WTC11 (cell line): ENCODE measurements around the gene LIMCH1. TPM values are rescaled to one million over a fixed set of nuclear protein-coding genes. Genes with fewer than 3 reads are reported as not detected.
A peak's percentile ranks its signal among the peaks of the same experiment; 100 is the strongest.

Experiments
- ATAC-seq: fragments of 200-7000 bp; cut with Tn5 transposase; 2 replicates; pipeline ENCODE4 v1.10.0; 2021; ENCODE audit warnings: mild to moderate bottlenecking, moderate library complexity
- CTCF ChIA-PET: fragments of 300-600 bp; sonication (Branson Sonifier 250); formaldehyde crosslinking; loops from one replicate; lab custom pipeline; 2021; ENCODE audit warnings: antibody characterized with exemption; lab: Charles Lee
- POLR2A ChIA-PET: fragments of 350-600 bp; sonication (Branson Sonifier 250); formaldehyde crosslinking; loops from one replicate; lab custom pipeline; 2021; ENCODE audit warnings: antibody characterized with exemption; lab: Charles Lee
- DNase-seq: peaks from one replicate; pipeline ENCODE4 v3.0.0; 2021; ENCODE audit warnings: low spot score
- H3K27ac Mint-ChIP-seq: 2 replicates; pipeline ENCODE4 v1.8.0; 2021; ENCODE audit warnings: mixed read lengths
- H3K27me3 Mint-ChIP-seq: 2 replicates; pipeline ENCODE4 v1.8.0; 2021; ENCODE audit warnings: low read depth, mild to moderate bottlenecking, moderate library complexity, mixed read lengths
- H3K36me3 Mint-ChIP-seq: 2 replicates; pipeline ENCODE4 v1.8.0; 2021; ENCODE audit warnings: mixed read lengths
- H3K4me1 Mint-ChIP-seq: 2 replicates; pipeline ENCODE4 v1.8.0; 2022; ENCODE audit warnings: mixed read lengths
- H3K4me3 Mint-ChIP-seq: 2 replicates; pipeline ENCODE4 v1.8.0; 2021; ENCODE audit warnings: mild to moderate bottlenecking, moderate library complexity, mixed read lengths
- H3K9me3 Mint-ChIP-seq: 2 replicates; pipeline ENCODE4 v1.8.0; 2021; ENCODE audit warnings: mixed read lengths
- CREB1 ChIP-seq: sonication (generic); formaldehyde crosslinking; IDR thresholded peaks from 2 replicates; pipeline ENCODE4 v1.8.0; 2023; ENCODE audit warnings: mild to moderate bottlenecking, missing genetic modification reagents
- E2F5 ChIP-seq: sonication (generic); formaldehyde crosslinking; IDR thresholded peaks from 2 replicates; pipeline ENCODE4 v1.8.1; 2022; ENCODE audit warnings: mild to moderate bottlenecking, moderate library complexity, missing genetic modification reagents
- EMX1 ChIP-seq: fragments of 250-450 bp; sonication (Bioruptor Pico); IDR thresholded peaks from 2 replicates; pipeline ENCODE4 v1.8.0; 2021; ENCODE audit warnings: mild to moderate bottlenecking
- ESRRA ChIP-seq: sonication (generic); formaldehyde crosslinking; IDR thresholded peaks from 2 replicates; pipeline ENCODE4 v1.8.1; 2022; ENCODE audit warnings: mild to moderate bottlenecking, missing genetic modification reagents, borderline replicate concordance
- MAX ChIP-seq: sonication (generic); formaldehyde crosslinking; IDR thresholded peaks from 2 replicates; pipeline ENCODE4 v1.8.0; 2022; ENCODE audit warnings: mild to moderate bottlenecking, missing genetic modification reagents
- NFATC4 ChIP-seq: fragments of 250-450 bp; sonication (Bioruptor Pico); IDR thresholded peaks from 2 replicates; pipeline ENCODE4 v1.9.0; 2021; ENCODE audit warnings: mild to moderate bottlenecking
- NR2C2 ChIP-seq: sonication (generic); formaldehyde crosslinking; IDR thresholded peaks from 2 replicates; pipeline ENCODE4 v1.8.0; 2022; ENCODE audit warnings: mild to moderate bottlenecking, missing genetic modification reagents
- OVOL2 ChIP-seq: fragments of 250-450 bp; sonication (Bioruptor Pico); IDR thresholded peaks from 2 replicates; pipeline ENCODE4 v1.9.0; 2021; ENCODE audit warnings: mild to moderate bottlenecking, borderline replicate concordance
- PREB ChIP-seq: sonication (generic); formaldehyde crosslinking; IDR thresholded peaks from 2 replicates; pipeline ENCODE4 v1.8.1; 2022; ENCODE audit warnings: mild to moderate bottlenecking, missing genetic modification reagents, moderate library complexity, borderline replicate concordance
- SMAD3 ChIP-seq: sonication (generic); formaldehyde crosslinking; IDR thresholded peaks from 2 replicates; pipeline ENCODE4 v1.8.0; 2022; ENCODE audit warnings: missing genetic modification reagents, mild to moderate bottlenecking, borderline replicate concordance
- SMAD4 ChIP-seq: sonication (generic); formaldehyde crosslinking; IDR thresholded peaks from 2 replicates; pipeline ENCODE4 v1.8.0; 2022; ENCODE audit warnings: mild to moderate bottlenecking, missing genetic modification reagents
- ZBTB21 ChIP-seq: sonication (generic); formaldehyde crosslinking; IDR thresholded peaks from 2 replicates; pipeline ENCODE4 v1.8.1; 2023; ENCODE audit warnings: mild to moderate bottlenecking, missing genetic modification reagents, borderline replicate concordance
- ZNF121 ChIP-seq: sonication (generic); formaldehyde crosslinking; IDR thresholded peaks from 2 replicates; pipeline ENCODE4 v1.8.0; 2023; ENCODE audit warnings: missing genetic modification reagents
- ZNF138 ChIP-seq: sonication (generic); formaldehyde crosslinking; conservative IDR thresholded peaks from 2 replicates; pipeline ENCODE4 v1.8.1; 2022; ENCODE audit warnings: mild to moderate bottlenecking, moderate library complexity, missing genetic modification reagents
- ZNF423 ChIP-seq: fragments of 250-450 bp; sonication (Bioruptor Pico); IDR thresholded peaks from 2 replicates; pipeline ENCODE4 v2.1.2; 2022; ENCODE audit warnings: mild to moderate bottlenecking, moderate library complexity
- total RNA-seq: library from RNA; stranded (reverse); gene quantifications from 3 replicates; pipeline ENCODE4 v1.2.3, GENCODE V29; 2021
- TF ChIP-seq, protein P1 (sequence below): sonication (generic); formaldehyde crosslinking; IDR thresholded peaks from 2 replicates; pipeline ENCODE4 v1.8.1; 2023; ENCODE audit warnings: mild to moderate bottlenecking, missing genetic modification reagents, moderate library complexity
- TF ChIP-seq, protein P2 (sequence below): sonication (generic); formaldehyde crosslinking; IDR thresholded peaks from 2 replicates; pipeline ENCODE4 v1.8.0; 2023; ENCODE audit warnings: mild to moderate bottlenecking, missing genetic modification reagents
- TF ChIP-seq, protein P3 (sequence below): fragments of 200-600 bp; IDR thresholded peaks from 2 replicates; pipeline ENCODE4 v1.8.0; 2022; ENCODE audit warnings: antibody characterized with exemption
- TF ChIP-seq, protein P4 (sequence below): sonication (generic); formaldehyde crosslinking; conservative IDR thresholded peaks from 2 replicates; pipeline ENCODE4 v1.8.1; 2023; ENCODE audit warnings: mild to moderate bottlenecking, low read depth, missing genetic modification reagents, moderate library complexity

LIMCH1 gene
- total RNA-seq, 1 experiment from 2014 or later: 0.92 TPM

GRCh38 chr4:41611124-41611838 lies 73.3 kb downstream of the LIMCH1 start:
- ChIA-PET POLR2A (interaction anchor here (1.0 kb wide), 1 partner anchor 14 kb away, joined by 5 read pairs; no protein-coding TSS in a partner anchor), CTCF (interaction anchor here (0.5 to 1.6 kb wide), 4 partner anchors 10 to 291 kb away, joined by 3 to 5 read pairs (median 4); no protein-coding TSS in a partner anchor)
- Mint-ChIP-seq H3K9me3 (no peaks in the 10 kb centered on the region), H3K4me3 (no peak overlapping the region), H3K4me1 (peaks cover 33% of the 10 kb centered on the region), H3K27ac (no peak overlapping the region), H3K36me3 (no peaks in the 10 kb centered on the region), H3K27me3 (peaks cover 26% of the 10 kb centered on the region)
- TF ChIP-seq, protein P1, sequence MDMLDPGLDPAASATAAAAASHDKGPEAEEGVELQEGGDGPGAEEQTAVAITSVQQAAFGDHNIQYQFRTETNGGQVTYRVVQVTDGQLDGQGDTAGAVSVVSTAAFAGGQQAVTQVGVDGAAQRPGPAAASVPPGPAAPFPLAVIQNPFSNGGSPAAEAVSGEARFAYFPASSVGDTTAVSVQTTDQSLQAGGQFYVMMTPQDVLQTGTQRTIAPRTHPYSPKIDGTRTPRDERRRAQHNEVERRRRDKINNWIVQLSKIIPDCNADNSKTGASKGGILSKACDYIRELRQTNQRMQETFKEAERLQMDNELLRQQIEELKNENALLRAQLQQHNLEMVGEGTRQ (CRISPR knock-in tag): no peak
- TF ChIP-seq CREB1 (CRISPR knock-in tag) (no peak), OVOL2 (no peak)
- DNase-seq (no peak), ATAC-seq (no peak)

GRCh38 chr4:41611881-41612871 lies 74.2 kb downstream of the LIMCH1 start:
- TF ChIP-seq ZNF138: no peak
- no peak for TF ChIP-seq NR2C2 (CRISPR knock-in tag)
- TF ChIP-seq ZBTB21: no peak
- no peak for TF ChIP-seq ZNF121 (CRISPR knock-in tag)
- TF ChIP-seq, protein P2, sequence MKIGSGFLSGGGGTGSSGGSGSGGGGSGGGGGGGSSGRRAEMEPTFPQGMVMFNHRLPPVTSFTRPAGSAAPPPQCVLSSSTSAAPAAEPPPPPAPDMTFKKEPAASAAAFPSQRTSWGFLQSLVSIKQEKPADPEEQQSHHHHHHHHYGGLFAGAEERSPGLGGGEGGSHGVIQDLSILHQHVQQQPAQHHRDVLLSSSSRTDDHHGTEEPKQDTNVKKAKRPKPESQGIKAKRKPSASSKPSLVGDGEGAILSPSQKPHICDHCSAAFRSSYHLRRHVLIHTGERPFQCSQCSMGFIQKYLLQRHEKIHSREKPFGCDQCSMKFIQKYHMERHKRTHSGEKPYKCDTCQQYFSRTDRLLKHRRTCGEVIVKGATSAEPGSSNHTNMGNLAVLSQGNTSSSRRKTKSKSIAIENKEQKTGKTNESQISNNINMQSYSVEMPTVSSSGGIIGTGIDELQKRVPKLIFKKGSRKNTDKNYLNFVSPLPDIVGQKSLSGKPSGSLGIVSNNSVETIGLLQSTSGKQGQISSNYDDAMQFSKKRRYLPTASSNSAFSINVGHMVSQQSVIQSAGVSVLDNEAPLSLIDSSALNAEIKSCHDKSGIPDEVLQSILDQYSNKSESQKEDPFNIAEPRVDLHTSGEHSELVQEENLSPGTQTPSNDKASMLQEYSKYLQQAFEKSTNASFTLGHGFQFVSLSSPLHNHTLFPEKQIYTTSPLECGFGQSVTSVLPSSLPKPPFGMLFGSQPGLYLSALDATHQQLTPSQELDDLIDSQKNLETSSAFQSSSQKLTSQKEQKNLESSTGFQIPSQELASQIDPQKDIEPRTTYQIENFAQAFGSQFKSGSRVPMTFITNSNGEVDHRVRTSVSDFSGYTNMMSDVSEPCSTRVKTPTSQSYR: no peak
- TF ChIP-seq PREB: no peak
- TF ChIP-seq ZNF423: no peak
- TF ChIP-seq, protein P3, sequence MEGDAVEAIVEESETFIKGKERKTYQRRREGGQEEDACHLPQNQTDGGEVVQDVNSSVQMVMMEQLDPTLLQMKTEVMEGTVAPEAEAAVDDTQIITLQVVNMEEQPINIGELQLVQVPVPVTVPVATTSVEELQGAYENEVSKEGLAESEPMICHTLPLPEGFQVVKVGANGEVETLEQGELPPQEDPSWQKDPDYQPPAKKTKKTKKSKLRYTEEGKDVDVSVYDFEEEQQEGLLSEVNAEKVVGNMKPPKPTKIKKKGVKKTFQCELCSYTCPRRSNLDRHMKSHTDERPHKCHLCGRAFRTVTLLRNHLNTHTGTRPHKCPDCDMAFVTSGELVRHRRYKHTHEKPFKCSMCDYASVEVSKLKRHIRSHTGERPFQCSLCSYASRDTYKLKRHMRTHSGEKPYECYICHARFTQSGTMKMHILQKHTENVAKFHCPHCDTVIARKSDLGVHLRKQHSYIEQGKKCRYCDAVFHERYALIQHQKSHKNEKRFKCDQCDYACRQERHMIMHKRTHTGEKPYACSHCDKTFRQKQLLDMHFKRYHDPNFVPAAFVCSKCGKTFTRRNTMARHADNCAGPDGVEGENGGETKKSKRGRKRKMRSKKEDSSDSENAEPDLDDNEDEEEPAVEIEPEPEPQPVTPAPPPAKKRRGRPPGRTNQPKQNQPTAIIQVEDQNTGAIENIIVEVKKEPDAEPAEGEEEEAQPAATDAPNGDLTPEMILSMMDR: no peak
- no peak for TF ChIP-seq SMAD3
- ChIA-PET POLR2A (interaction anchor here (0.7 to 1.0 kb wide), 2 partner anchors 13 to 711 kb away, joined by 4 to 5 read pairs; no protein-coding TSS in a partner anchor), CTCF (interaction anchor here (0.5 to 1.6 kb wide), 4 partner anchors 9 to 264 kb away, joined by 3 to 5 read pairs (median 4); no protein-coding TSS in a partner anchor)
- peak; percentile 53 for ATAC-seq
- H3K27ac Mint-ChIP-seq: peak overlapping the region; percentile 52; the same call in 1 of the 2 replicates
- H3K4me3 Mint-ChIP-seq: peak overlapping the region; percentile 55
- peak; percentile 28 for DNase-seq
- H3K4me1 Mint-ChIP-seq: peaks cover 33% of the 10 kb centered on the region
- no peaks in the 10 kb centered on the region for H3K9me3 Mint-ChIP-seq
- H3K27me3 Mint-ChIP-seq: peaks cover 29% of the 10 kb centered on the region
- no peaks in the 10 kb centered on the region for H3K36me3 Mint-ChIP-seq

GRCh38 chr4:41613386-41613785 lies 75.4 kb downstream of the LIMCH1 start:
- ChIA-PET POLR2A (no interaction called here), CTCF (interaction anchor here (1.2 kb wide), 1 partner anchor 254 kb away, joined by 3 read pairs; no protein-coding TSS in a partner anchor)
- no peak overlapping the region for H3K27ac Mint-ChIP-seq
- ATAC-seq (peak; percentile 72), DNase-seq (peak; percentile 29)
- H3K4me1 Mint-ChIP-seq: peaks cover 33% of the 10 kb centered on the region
- H3K27me3 Mint-ChIP-seq: peaks cover 30% of the 10 kb centered on the region
- peak overlapping the region; percentile 55 for H3K4me3 Mint-ChIP-seq
- H3K9me3 Mint-ChIP-seq: no peaks in the 10 kb centered on the region
- no peaks in the 10 kb centered on the region for H3K36me3 Mint-ChIP-seq
- TF ChIP-seq MAX: no peak
- TF ChIP-seq SMAD4 (CRISPR knock-in tag): no peak
- TF ChIP-seq EMX1 (CRISPR knock-in tag): no peak
- TF ChIP-seq, protein P4, sequence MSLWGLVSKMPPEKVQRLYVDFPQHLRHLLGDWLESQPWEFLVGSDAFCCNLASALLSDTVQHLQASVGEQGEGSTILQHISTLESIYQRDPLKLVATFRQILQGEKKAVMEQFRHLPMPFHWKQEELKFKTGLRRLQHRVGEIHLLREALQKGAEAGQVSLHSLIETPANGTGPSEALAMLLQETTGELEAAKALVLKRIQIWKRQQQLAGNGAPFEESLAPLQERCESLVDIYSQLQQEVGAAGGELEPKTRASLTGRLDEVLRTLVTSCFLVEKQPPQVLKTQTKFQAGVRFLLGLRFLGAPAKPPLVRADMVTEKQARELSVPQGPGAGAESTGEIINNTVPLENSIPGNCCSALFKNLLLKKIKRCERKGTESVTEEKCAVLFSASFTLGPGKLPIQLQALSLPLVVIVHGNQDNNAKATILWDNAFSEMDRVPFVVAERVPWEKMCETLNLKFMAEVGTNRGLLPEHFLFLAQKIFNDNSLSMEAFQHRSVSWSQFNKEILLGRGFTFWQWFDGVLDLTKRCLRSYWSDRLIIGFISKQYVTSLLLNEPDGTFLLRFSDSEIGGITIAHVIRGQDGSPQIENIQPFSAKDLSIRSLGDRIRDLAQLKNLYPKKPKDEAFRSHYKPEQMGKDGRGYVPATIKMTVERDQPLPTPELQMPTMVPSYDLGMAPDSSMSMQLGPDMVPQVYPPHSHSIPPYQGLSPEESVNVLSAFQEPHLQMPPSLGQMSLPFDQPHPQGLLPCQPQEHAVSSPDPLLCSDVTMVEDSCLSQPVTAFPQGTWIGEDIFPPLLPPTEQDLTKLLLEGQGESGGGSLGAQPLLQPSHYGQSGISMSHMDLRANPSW (CRISPR knock-in tag): no peak
- TF ChIP-seq ESRRA (CRISPR knock-in tag): no peak
- no peak for TF ChIP-seq E2F5 (CRISPR knock-in tag)
- no peak for TF ChIP-seq NFATC4 (CRISPR knock-in tag)
